NB4 (cell line): ENCODE data around the gene SYTL4.
"Not testable (repeated sequence)": the region's sequence is repeated elsewhere in the genome, so short reads cannot be mapped to it uniquely, and the experiment has no call there.

Experiments used
- DNase-seq: peaks from one replicate; pipeline ENCODE4 v3.0.0; 2010; ENCODE audit warnings: low read depth
- H3K4me3 ChIP-seq: one replicate; pipeline ENCODE4 v1.5.1; 2011; ENCODE audit warnings: mild to moderate bottlenecking, low read depth, low read length, moderate library complexity
- MYC ChIP-seq: IDR thresholded peaks from 2 replicates; pipeline ENCODE4 v1.6.1; 2011; ENCODE audit warnings: low read depth, low read length
- POLR2A ChIP-seq: IDR thresholded peaks from 2 replicates; pipeline ENCODE4 v1.6.1; 2011; ENCODE audit warnings: mild to moderate bottlenecking; ENCODE audit not compliant: insufficient read length; ENCODE audit errors: extremely low read depth
- TF ChIP-seq, protein P1 (sequence below): IDR thresholded peaks from one replicate; pipeline ENCODE4 v1.5.1; 2012; ENCODE audit warnings: low read depth, low read length
- TF ChIP-seq, protein P2 (sequence below): IDR thresholded peaks from 2 replicates; pipeline ENCODE4 v1.6.1; 2011; ENCODE audit warnings: low read depth, low read length

Gene SYTL4

DNA sequence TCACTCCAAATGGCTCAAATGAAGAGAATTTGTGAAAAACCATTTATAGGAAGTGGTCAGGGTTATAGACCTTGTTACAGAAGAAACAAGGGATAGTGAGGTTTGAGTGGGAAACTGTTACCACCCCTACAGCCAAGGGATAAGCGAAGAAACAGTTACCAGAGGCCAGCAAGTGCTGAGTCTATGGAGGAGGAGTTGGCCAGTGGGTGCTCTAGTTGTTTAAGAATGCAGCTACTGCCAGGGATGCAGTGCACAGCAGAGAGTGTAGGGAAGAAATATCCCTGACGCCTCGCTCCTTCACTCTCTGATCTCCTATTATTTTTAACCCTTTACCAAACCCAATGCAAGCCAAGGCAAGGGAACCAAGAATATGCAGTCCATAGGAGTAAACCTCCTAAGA lies 15.2 kb upstream of the SYTL4 start:
- DNase-seq = no peak
- TF ChIP-seq, protein P1, sequence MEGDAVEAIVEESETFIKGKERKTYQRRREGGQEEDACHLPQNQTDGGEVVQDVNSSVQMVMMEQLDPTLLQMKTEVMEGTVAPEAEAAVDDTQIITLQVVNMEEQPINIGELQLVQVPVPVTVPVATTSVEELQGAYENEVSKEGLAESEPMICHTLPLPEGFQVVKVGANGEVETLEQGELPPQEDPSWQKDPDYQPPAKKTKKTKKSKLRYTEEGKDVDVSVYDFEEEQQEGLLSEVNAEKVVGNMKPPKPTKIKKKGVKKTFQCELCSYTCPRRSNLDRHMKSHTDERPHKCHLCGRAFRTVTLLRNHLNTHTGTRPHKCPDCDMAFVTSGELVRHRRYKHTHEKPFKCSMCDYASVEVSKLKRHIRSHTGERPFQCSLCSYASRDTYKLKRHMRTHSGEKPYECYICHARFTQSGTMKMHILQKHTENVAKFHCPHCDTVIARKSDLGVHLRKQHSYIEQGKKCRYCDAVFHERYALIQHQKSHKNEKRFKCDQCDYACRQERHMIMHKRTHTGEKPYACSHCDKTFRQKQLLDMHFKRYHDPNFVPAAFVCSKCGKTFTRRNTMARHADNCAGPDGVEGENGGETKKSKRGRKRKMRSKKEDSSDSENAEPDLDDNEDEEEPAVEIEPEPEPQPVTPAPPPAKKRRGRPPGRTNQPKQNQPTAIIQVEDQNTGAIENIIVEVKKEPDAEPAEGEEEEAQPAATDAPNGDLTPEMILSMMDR = no peak
- TF ChIP-seq MYC = no peak
- TF ChIP-seq POLR2A = no peak
- TF ChIP-seq, protein P2, sequence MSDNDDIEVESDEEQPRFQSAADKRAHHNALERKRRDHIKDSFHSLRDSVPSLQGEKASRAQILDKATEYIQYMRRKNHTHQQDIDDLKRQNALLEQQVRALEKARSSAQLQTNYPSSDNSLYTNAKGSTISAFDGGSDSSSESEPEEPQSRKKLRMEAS = no peak
- no peak overlapping the region for H3K4me3 ChIP-seq

- TF ChIP-seq POLR2A (no peak), MYC (no peak)
- TF ChIP-seq, protein P1 = no peak
- TF ChIP-seq, protein P2 = no peak
These were observed 14.1 kb upstream of the SYTL4 start for GRCh38 chrX:100745806-100746537.

DNA sequence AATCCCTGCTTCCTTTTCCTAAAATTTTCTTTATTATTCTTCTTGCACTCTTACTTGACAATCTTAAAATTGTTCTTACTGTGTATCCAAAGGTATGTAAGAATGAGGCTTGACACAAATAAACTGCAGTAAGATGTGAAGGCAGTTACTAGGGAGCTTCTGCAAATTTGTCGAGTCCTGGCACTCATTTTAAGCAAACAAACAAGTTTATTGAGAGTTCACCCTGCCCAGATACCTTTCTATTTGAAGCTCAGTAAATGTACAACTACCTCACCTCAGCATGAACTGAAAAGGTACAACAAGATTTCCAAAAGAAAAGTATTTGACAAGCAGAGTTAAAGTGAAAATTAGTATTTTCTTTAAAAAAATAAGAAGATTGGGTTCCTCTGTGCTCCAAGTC lies 13.3 kb upstream of the SYTL4 start:
- TF ChIP-seq, protein P1 = no peak
- TF ChIP-seq MYC (no peak), POLR2A (no peak)
- TF ChIP-seq, protein P2 = no peak

More at GRCh38 chrX:100745806-100746537, 14.1 kb upstream of the SYTL4 start:
- DNase-seq = no peak
- no peak overlapping the region for H3K4me3 ChIP-seq

DNA sequence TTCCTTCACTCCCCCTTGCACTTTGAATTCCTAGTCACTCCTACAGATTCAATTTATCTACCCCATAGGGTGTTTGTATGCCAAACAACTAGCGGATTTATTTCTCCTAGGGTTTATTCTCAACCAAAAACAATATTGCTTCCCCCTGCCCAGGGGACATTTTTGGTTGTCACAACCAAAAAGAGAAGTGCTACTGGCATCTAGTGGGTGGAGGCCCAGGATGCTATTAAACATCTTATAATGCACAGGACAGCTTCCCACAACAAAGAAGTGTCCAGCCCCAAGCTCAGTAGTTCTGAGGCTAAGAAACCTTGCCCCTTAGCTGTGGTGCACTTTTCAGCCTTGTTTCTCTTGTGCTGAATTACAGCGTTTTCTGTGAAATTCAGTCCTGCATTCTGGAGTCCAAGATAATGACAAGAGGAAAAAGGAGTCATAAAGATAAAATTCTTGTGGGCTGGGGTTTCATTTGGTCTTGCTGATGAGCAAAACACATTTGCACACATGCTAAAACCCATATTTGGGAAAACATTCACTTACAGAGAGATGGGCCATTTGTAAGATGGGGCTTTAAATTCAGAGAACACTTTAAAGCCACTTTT lies 11.2 kb upstream of the SYTL4 start:
- no peak overlapping the region for H3K4me3 ChIP-seq
- TF ChIP-seq, protein P2 = no peak
- TF ChIP-seq MYC (no peak), POLR2A (no peak)
- TF ChIP-seq, protein P1 = no peak
- no peak for DNase-seq

More for the DNA sequence above, 13.3 kb upstream of the SYTL4 start:
- DNase-seq = no peak
- H3K4me3 ChIP-seq = no peak overlapping the region

DNA sequence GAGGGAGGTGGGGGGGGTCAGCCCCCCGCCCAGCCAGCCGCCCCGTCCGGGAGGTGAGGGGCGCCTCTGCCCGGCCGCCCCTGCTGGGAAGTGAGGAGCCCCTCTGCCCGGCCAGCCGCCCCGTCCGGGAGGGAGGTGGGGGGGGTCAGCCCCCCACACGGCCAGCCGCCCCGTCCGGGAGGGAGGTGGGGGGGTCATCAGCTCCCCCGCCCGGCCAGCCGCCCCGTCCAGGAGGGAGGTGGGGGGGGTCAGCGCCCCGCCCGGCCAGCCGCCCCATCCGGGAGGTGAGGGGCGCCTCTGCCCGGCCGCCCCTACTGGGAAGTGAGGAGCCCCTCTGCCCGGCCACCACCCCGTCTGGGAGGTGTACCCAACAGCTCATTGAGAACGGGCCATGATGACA lies 7.9 kb downstream of the SYTL4 start:
- not testable (repeated sequence) for H3K4me3 ChIP-seq, DNase-seq

DNA sequence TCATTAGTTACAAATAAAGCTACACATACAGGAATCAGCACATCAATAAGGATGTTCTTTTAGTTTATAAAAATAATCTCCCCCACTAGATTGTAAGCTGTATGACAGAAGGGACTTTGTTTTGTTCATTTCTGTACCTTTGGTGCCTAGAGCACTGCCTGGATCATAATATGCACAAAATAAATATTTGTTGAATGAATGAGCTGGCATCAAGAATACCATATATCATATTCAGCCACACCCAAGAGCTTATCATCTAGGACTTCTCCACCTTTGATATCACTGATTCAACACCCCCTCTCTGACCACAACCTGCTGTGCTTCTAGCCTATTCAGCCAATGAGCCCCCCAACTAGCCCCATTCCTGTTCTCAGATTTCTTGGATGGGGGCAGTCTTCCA lies 10.6 kb downstream of the SYTL4 start:
- no peak for DNase-seq
- H3K4me3 ChIP-seq = no peak overlapping the region
- TF ChIP-seq, protein P2 = no peak
- no peak for TF ChIP-seq MYC
- TF ChIP-seq POLR2A = no peak
- TF ChIP-seq, protein P1 = no peak
